ENCODE results near the gene IGLL5. TPM values are rescaled to one million over a fixed set of nuclear protein-coding genes. Genes with fewer than 3 reads are reported as not detected.

IGLL5 gene
- total RNA-seq, 3 donors from 2014 or later: 11.1 to 41.3 TPM; not detected in 1

GRCh38 chr22:22909605-22910271 lies 22.1 kb downstream of the IGLL5 start:
- Histone ChIP-seq H3K36me3 (no peaks in the 10 kb centered on the region), H3K4me1 (no peaks in the 10 kb centered on the region), H3K9me3 (no peaks in the 10 kb centered on the region), H3K27me3 (peaks cover 0 to 13% of the 10 kb centered on the region in 2 donors), H3K4me3 (no peak overlapping the region), H3K27ac (no peak overlapping the region)
- TF ChIP-seq POLR2A (IDR thresholded peaks at IDR 0.05) (no peak), POLR2AphosphoS5 (IDR thresholded peaks at IDR 0.05) (no peak), CTCF (IDR thresholded peaks at IDR 0.05) (no peak)
- no peak for DNase-seq (ENCODE audit: low spot score in 2 of 2)
- intact Hi-C loops (cut with DNase I; ENCODE audit: low total_unique reads): no loop called here

- Histone ChIP-seq H3K27ac (no peak overlapping the region), H3K4me3 (no peak overlapping the region), H3K4me1 (no peaks in the 10 kb centered on the region), H3K9me3 (no peaks in the 10 kb centered on the region), H3K36me3 (no peaks in the 10 kb centered on the region), H3K27me3 (peaks cover 0 to 13% of the 10 kb centered on the region in 2 donors)
- no peak for DNase-seq (ENCODE audit: low spot score in 2 of 2)
- intact Hi-C loops (cut with DNase I; ENCODE audit: low total_unique reads): no loop called here
- TF ChIP-seq POLR2AphosphoS5 (IDR thresholded peaks at IDR 0.05) (no peak), CTCF (IDR thresholded peaks at IDR 0.05) (no peak), POLR2A (IDR thresholded peaks at IDR 0.05) (no peak)
These were observed 22.9 kb downstream of the IGLL5 start for GRCh38 chr22:22910272-22911240.

- Histone ChIP-seq H3K4me3 (no peak overlapping the region), H3K36me3 (no peaks in the 10 kb centered on the region), H3K27me3 (peaks cover 0 to 13% of the 10 kb centered on the region in 2 donors), H3K4me1 (no peaks in the 10 kb centered on the region), H3K27ac (no peak overlapping the region), H3K9me3 (no peaks in the 10 kb centered on the region)
- intact Hi-C loops (cut with DNase I; ENCODE audit: low total_unique reads): no loop called here
- TF ChIP-seq CTCF (IDR thresholded peaks at IDR 0.05): no peak
- TF ChIP-seq POLR2A (IDR thresholded peaks at IDR 0.05): no peak
- no peak for TF ChIP-seq POLR2AphosphoS5 (IDR thresholded peaks at IDR 0.05)
- DNase-seq (ENCODE audit: low spot score in 2 of 2): no peak
These were observed 23.9 kb downstream of the IGLL5 start for GRCh38 chr22:22911327-22912134.

GRCh38 chr22:22912135-22912987 lies 24.7 kb downstream of the IGLL5 start:
- no peak overlapping the region for H3K27ac ChIP-seq
- H3K27me3 ChIP-seq: peaks cover 0 to 13% of the 10 kb centered on the region in 2 donors
- no peak overlapping the region for H3K4me3 ChIP-seq
- no peaks in the 10 kb centered on the region for H3K36me3 ChIP-seq
- H3K9me3 ChIP-seq: no peaks in the 10 kb centered on the region
- no peak for TF ChIP-seq POLR2AphosphoS5 (IDR thresholded peaks at IDR 0.05)
- no peak for DNase-seq (ENCODE audit: low spot score in 2 of 2)
- intact Hi-C loops (cut with DNase I; ENCODE audit: low total_unique reads): no loop called here
- H3K4me1 ChIP-seq: no peaks in the 10 kb centered on the region

- Histone ChIP-seq H3K4me1 (no peaks in the 10 kb centered on the region), H3K36me3 (no peaks in the 10 kb centered on the region), H3K27ac (no peak overlapping the region), H3K4me3 (no peak overlapping the region), H3K9me3 (no peaks in the 10 kb centered on the region), H3K27me3 (peaks cover 0 to 13% of the 10 kb centered on the region in 2 donors)
- intact Hi-C loops (cut with DNase I; ENCODE audit: low total_unique reads): no loop called here
- no peak for DNase-seq (ENCODE audit: low spot score in 2 of 2)
- TF ChIP-seq CTCF (IDR thresholded peaks at IDR 0.05) (no peak), POLR2A (IDR thresholded peaks at IDR 0.05) (no peak), POLR2AphosphoS5 (IDR thresholded peaks at IDR 0.05) (no peak)
These were observed 25.3 kb downstream of the IGLL5 start for GRCh38 chr22:22912988-22913253.
